GM06990 (cell line): ENCODE data around the gene HOXA5.

Experiments
- DNase-seq: peaks from one replicate; pipeline ENCODE4 v3.0.0-alpha.2; 2011; ENCODE audit not compliant: insufficient read length; ENCODE audit errors: extremely low read depth
- H3K27me3 ChIP-seq: replicated peaks from 2 replicates; pipeline ENCODE4 v1.6.0; 2011; ENCODE audit warnings: low read length; ENCODE audit not compliant: control insufficient read depth, insufficient read depth
- H3K36me3 ChIP-seq: 2 replicates; pipeline ENCODE4 v1.5.1; 2011; ENCODE audit warnings: low read length; ENCODE audit not compliant: control insufficient read depth, insufficient read depth
- H3K4me3 ChIP-seq: replicated peaks from 2 replicates; pipeline ENCODE4 v1.5.1; 2011; ENCODE audit warnings: low read depth, mild to moderate bottlenecking, control low read depth, low read length
- TF ChIP-seq, protein P1 (sequence below): IDR thresholded peaks from 2 replicates; pipeline ENCODE4 v1.5.1; 2011; ENCODE audit warnings: low read length, control low read depth, mild to moderate bottlenecking, inconsistent platforms; ENCODE audit not compliant: insufficient read depth, poor library complexity, severe bottlenecking

Gene HOXA5

DNA sequence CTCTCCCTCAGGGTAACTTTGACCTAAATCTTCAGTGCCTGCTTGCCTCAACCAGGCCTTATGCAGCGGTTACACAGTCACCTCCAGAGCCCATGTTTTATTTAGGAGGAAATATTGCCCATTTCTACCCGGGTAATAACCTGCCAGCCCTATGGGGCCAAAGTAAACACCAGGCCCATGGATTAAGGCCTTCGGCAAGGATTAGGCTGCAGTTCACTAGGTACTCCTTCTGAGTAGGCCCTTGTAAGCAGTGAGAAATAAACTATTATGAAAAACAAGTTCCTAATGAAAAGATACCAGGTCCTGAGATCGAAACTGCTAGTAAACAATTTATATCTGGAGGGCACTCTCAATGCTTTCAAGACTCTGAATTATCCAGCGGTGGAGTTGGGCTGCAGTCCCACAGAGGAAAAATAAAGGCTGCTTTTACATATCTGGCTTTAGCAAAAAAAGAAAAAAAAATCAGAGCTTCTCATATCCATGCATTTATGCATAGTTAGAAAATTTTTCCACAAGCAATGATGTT, 34.4 kb upstream of the HOXA5 start:
- DNase-seq, result no peak
- Histone ChIP-seq H3K4me3 (no peak overlapping the region), H3K36me3 (no peaks in the 10 kb centered on the region), H3K27me3 (peaks cover 6% of the 10 kb centered on the region; the same call in 1 of the 2 replicates)
- TF ChIP-seq, protein P1, sequence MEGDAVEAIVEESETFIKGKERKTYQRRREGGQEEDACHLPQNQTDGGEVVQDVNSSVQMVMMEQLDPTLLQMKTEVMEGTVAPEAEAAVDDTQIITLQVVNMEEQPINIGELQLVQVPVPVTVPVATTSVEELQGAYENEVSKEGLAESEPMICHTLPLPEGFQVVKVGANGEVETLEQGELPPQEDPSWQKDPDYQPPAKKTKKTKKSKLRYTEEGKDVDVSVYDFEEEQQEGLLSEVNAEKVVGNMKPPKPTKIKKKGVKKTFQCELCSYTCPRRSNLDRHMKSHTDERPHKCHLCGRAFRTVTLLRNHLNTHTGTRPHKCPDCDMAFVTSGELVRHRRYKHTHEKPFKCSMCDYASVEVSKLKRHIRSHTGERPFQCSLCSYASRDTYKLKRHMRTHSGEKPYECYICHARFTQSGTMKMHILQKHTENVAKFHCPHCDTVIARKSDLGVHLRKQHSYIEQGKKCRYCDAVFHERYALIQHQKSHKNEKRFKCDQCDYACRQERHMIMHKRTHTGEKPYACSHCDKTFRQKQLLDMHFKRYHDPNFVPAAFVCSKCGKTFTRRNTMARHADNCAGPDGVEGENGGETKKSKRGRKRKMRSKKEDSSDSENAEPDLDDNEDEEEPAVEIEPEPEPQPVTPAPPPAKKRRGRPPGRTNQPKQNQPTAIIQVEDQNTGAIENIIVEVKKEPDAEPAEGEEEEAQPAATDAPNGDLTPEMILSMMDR, result no peak

DNA sequence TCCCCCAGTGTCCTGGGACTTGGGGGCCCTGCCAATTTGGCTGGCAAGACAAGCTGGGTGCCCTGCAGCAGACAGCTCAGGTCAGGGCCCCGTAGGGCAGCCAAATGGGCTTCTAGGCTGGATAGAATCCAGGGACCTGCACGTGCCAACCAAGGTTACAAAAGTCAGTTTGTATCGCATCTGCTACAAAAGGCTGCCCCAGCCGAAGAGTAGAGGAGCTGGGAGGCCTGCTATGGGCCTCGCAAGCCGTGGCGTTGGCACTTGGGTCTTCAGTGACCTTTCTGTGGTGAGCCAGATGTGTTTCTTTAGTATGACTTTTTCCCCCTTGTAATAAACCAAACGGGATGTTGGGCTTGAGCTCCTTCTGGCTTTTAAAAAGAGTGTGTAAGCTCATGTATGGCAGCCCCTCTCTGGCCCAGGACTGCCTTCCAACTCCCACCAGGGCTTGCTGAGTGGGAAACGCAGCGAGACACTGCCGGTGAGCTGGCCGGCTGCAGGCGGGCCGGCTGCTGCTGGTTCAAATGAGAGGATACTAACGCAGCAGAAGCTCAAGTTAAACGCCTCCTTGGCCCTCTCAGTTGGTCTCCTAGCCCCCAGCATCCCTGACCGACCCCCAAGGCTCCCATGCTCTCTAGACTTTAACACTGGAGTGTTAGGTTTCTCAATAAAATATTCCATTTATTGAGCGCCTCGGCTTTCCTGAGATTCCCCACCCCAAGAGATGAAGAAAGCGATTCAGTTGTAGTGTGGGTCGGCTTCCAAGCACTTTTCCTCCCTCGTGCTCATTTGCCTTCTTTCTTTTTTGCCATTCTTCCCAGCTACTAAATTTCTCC, 33.7 kb upstream of the HOXA5 start:
- H3K27me3 ChIP-seq, result peaks cover 6% of the 10 kb centered on the region
- no peak for DNase-seq
- TF ChIP-seq, protein P1, result no peak
- H3K36me3 ChIP-seq, result no peaks in the 10 kb centered on the region
- H3K4me3 ChIP-seq, result no peak overlapping the region

DNA sequence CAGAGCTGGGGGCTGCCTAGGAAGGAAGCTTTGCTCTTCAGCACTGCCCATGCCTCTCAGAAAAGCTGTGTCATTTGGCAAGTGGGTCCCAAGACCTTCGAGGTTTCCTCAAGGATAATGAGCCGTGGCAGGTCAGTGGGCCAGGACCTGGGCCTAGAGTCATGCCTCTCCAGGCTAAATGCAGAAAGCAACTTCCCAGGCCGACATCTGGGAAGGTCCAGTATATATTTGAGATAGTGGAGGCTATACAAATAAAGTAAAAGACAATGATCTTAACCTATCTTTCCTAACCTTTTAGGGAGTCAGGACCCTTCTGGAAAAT, 33.0 kb upstream of the HOXA5 start:
- TF ChIP-seq, protein P1, result no peak
- Histone ChIP-seq H3K27me3 (peaks cover 10% of the 10 kb centered on the region), H3K4me3 (no peak overlapping the region), H3K36me3 (no peaks in the 10 kb centered on the region)
- no peak for DNase-seq

DNA sequence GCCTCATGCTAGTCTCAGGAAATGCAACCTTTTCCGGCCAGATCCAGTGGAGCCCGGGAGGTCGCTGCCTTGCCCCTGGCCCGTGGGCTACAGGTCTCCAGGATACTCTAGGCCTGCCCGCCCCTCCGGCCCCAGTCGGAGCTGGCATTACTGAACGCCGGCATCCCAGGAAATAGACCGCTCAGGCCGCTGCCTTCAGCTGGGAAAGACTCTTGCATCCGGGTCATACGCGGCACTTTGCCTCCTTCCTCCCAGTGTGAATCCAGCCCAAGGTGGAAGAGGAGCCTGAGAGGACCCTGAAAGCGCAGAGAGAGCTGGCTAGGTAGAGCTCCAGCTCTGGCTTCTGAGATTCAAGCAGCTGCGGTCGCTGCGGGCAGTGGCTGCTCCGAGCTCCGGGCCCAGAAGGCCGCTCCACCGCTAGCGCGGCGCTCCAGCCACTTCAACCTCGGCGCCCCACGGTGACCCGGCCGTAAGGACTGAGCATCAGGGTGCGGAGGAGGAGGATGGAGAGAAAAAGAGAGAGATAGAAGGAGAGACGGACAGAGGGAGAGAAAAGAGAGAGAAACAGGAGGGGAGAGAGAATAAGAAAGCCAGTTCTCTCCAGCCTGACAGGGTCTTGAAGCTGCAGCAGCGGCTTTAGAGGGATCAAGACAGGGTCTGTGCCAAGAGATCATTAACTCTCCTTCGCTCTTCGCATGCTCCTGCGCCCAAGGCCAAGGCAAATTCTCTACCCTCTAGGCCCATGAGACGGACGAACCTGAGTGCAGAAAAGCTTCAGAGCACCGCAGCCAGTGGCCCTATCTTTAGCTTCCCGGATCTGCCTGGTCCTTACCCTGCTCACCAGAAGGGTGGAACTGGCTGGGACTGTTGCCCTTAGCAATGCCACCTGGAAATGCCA, 32.4 kb upstream of the HOXA5 start:
- H3K36me3 ChIP-seq, result no peaks in the 10 kb centered on the region
- DNase-seq, result no peak
- TF ChIP-seq, protein P1, result no peak
- H3K27me3 ChIP-seq, result peaks cover 12% of the 10 kb centered on the region
- H3K4me3 ChIP-seq, result no peak overlapping the region

DNA sequence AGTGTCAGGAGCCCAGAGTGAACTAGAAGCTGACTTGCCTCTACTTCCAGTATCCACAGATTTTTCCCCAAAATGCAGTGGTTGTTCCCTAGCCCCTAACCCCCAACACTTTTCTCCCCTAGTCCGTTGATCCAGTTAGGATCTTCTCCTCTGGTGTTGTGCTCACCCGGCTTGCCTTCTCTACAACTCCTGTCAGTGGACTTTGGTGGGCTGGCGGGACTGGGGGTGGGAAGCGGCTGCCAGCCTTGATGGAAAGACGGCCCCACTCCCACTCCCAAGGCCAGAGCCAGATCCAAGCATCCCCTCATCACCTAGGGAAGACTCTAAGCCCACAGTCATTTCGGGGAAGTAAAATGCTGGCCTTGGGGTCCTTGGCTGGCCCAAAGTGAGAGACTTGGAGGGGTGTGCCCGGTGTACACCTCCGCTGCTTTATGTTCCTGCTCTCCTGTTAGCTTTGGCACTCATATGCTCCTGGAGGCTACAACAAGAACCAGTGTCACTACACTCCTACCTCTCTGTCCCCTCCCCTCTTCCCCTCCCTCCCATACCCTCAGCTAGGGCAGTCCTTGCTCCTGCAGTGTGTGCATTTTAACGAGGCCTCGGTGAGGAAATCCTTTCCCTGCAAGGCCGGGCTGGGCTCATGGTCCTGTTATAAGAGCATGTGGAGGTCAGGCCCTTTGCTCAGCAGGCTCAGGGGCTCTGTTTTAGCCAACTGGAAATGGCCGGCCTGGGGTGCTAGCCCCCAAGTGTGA, 31.6 kb upstream of the HOXA5 start:
- Histone ChIP-seq H3K36me3 (no peaks in the 10 kb centered on the region), H3K4me3 (no peak overlapping the region), H3K27me3 (peaks cover 12% of the 10 kb centered on the region)
- TF ChIP-seq, protein P1, result no peak
- no peak for DNase-seq
